Measurements from ENCODE around the gene KLHL29. TPM values are rescaled to one million over a fixed set of nuclear protein-coding genes. Genes with fewer than 3 reads are reported as not detected.

The KLHL29 gene
- total RNA-seq, 2 donors from 2014 or later, result 1.0 to 2.4 TPM

- Histone ChIP-seq H3K36me3 (ENCODE audit: control insufficient read depth, insufficient read depth, low read length) (no peaks in the 10 kb centered on the region), H3K27ac (ENCODE audit: low read depth, low read length) (no peak overlapping the region), H3K9me3 (ENCODE audit: control insufficient read depth, low read length) (no peaks in the 10 kb centered on the region), H3K9ac (ENCODE audit: extremely low read depth, low read length, poor library complexity, severe bottlenecking) (no peak overlapping the region), H3K4me1 (ENCODE audit: control insufficient read depth, insufficient read depth, low read length) (no peaks in the 10 kb centered on the region), H3K27me3 (ENCODE audit: control insufficient read depth, insufficient read depth, low read length, poor library complexity, severe bottlenecking) (no peaks in the 10 kb centered on the region), H3K4me3 (ENCODE audit: low read length) (no peak overlapping the region)
- WGBS, 2 experiments (ENCODE audit: insufficient coverage in 1 of 2, insufficient read length in 1 of 2), result 94 to 100% methylated on average over 3 to 5 of the region's 5 CpGs
- no peak overlapping the region for H3K4me3 Mint-ChIP-seq
- TF ChIP-seq CTCF (conservative IDR thresholded peaks at IDR 0.05), result no peak
- no peaks in the 10 kb centered on the region for H3K27me3 Mint-ChIP-seq (ENCODE audit: insufficient read depth)
- no peak overlapping the region for H3K27ac Mint-ChIP-seq
- H3K9me3 Mint-ChIP-seq, result no peaks in the 10 kb centered on the region
- H3K4me1 Mint-ChIP-seq, result no peaks in the 10 kb centered on the region
- no peak for DNase-seq
- H3K36me3 Mint-ChIP-seq (ENCODE audit: low read depth), result peaks cover 4% of the 10 kb centered on the region
Measured at GRCh38 chr2:23693606-23693951, 308.6 kb downstream of the KLHL29 start.

- Mint-ChIP-seq H3K4me1 (no peaks in the 10 kb centered on the region), H3K9me3 (no peaks in the 10 kb centered on the region), H3K4me3 (no peak overlapping the region), H3K27ac (no peak overlapping the region), H3K27me3 (ENCODE audit: insufficient read depth) (no peaks in the 10 kb centered on the region), H3K36me3 (ENCODE audit: low read depth) (peaks cover 4% of the 10 kb centered on the region)
- DNase-seq, result no peak
- Histone ChIP-seq H3K27me3 (ENCODE audit: control insufficient read depth, insufficient read depth, low read length, poor library complexity, severe bottlenecking) (no peaks in the 10 kb centered on the region), H3K9me3 (ENCODE audit: control insufficient read depth, low read length) (no peaks in the 10 kb centered on the region), H3K9ac (ENCODE audit: extremely low read depth, low read length, poor library complexity, severe bottlenecking) (no peak overlapping the region), H3K4me3 (ENCODE audit: low read length) (no peak overlapping the region), H3K4me1 (ENCODE audit: control insufficient read depth, insufficient read depth, low read length) (no peaks in the 10 kb centered on the region), H3K27ac (ENCODE audit: low read depth, low read length) (no peak overlapping the region), H3K36me3 (ENCODE audit: control insufficient read depth, insufficient read depth, low read length) (no peaks in the 10 kb centered on the region)
- WGBS, 2 experiments (ENCODE audit: insufficient coverage in 1 of 2, insufficient read length in 1 of 2), result 91 to 96% methylated on average over 18 to 21 of the region's 21 CpGs
- TF ChIP-seq CTCF (conservative IDR thresholded peaks at IDR 0.05), result no peak
Measured at GRCh38 chr2:23694058-23695045, 309.4 kb downstream of the KLHL29 start.

- H3K4me3 Mint-ChIP-seq, result no peak overlapping the region
- DNase-seq, result no peak
- Histone ChIP-seq H3K27me3 (ENCODE audit: control insufficient read depth, insufficient read depth, low read length, poor library complexity, severe bottlenecking) (no peaks in the 10 kb centered on the region), H3K36me3 (ENCODE audit: control insufficient read depth, insufficient read depth, low read length) (no peaks in the 10 kb centered on the region), H3K9ac (ENCODE audit: extremely low read depth, low read length, poor library complexity, severe bottlenecking) (no peak overlapping the region), H3K4me3 (ENCODE audit: low read length) (no peak overlapping the region), H3K27ac (ENCODE audit: low read depth, low read length) (no peak overlapping the region), H3K4me1 (ENCODE audit: control insufficient read depth, insufficient read depth, low read length) (no peaks in the 10 kb centered on the region), H3K9me3 (ENCODE audit: control insufficient read depth, low read length) (peaks cover 5% of the 10 kb centered on the region)
- no peaks in the 10 kb centered on the region for H3K4me1 Mint-ChIP-seq
- WGBS, 2 experiments (ENCODE audit: insufficient coverage in 1 of 2, insufficient read length in 1 of 2), result 94 to 98% methylated on average over 13 to 24 of the region's 24 CpGs
- H3K27ac Mint-ChIP-seq, result no peak overlapping the region
- peaks cover 5% of the 10 kb centered on the region for H3K9me3 Mint-ChIP-seq
- TF ChIP-seq CTCF (conservative IDR thresholded peaks at IDR 0.05), result no peak
- no peaks in the 10 kb centered on the region for H3K27me3 Mint-ChIP-seq (ENCODE audit: insufficient read depth)
- H3K36me3 Mint-ChIP-seq (ENCODE audit: low read depth), result peaks cover 13% of the 10 kb centered on the region
Measured at GRCh38 chr2:23695214-23695889, 310.4 kb downstream of the KLHL29 start.

Data from endodermal cell (in vitro differentiated cells).